ENCODE measurements around the gene MMAA. TPM values are rescaled to one million over a fixed set of nuclear protein-coding genes. Genes with fewer than 3 reads are reported as not detected.

The MMAA gene
- total and polyA plus RNA-seq, 12 donors = 4.8 to 19.9 (median 13.1) TPM

- Histone ChIP-seq H3K36me3 (replicated peaks in 1 of 2) (no peaks in the 10 kb centered on the region), H3K4me3 (no peak overlapping the region), H3K9me3 (replicated peaks in 1 of 3) (no peaks in the 10 kb centered on the region), H3K27ac (no peak overlapping the region), H3K27me3 (no peaks in the 10 kb centered on the region), H3K4me1 (replicated peaks in 1 of 2) (no peaks in the 10 kb centered on the region)
- no peak for DNase-seq
- WGBS, 4 donors = 33 to 48% (median 37%) methylated on average over 2 of the region's 2 CpGs
- intact Hi-C loops (cut with DNase I) = no loop called here
- TF ChIP-seq POLR2A (IDR thresholded peaks at IDR 0.05) (no peak), CTCF (IDR thresholded peaks at IDR 0.05) (no peak)
These were observed 75.7 kb downstream of the MMAA start for GRCh38 chr4:145694929-145695328.

GRCh38 chr4:145697332-145697731, 78.1 kb downstream of the MMAA start:
- Histone ChIP-seq H3K4me3 (no peak overlapping the region), H3K27me3 (no peaks in the 10 kb centered on the region), H3K9me3 (replicated peaks in 1 of 3) (no peaks in the 10 kb centered on the region), H3K4me1 (replicated peaks in 1 of 2) (no peaks in the 10 kb centered on the region), H3K36me3 (replicated peaks in 1 of 2) (no peaks in the 10 kb centered on the region), H3K27ac (no peak overlapping the region)
- no peak for DNase-seq
- TF ChIP-seq CTCF (IDR thresholded peaks at IDR 0.05) = no peak
- TF ChIP-seq POLR2A (IDR thresholded peaks at IDR 0.05) = no peak
- 94 to 98% (median 95%) methylated on average over 2 of the region's 2 CpGs for WGBS, 4 donors
- intact Hi-C loops (cut with DNase I) = no loop called here

GRCh38 chr4:145698507-145698906, 79.3 kb downstream of the MMAA start:
- no peaks in the 10 kb centered on the region for H3K27me3 ChIP-seq
- no peak overlapping the region for H3K4me3 ChIP-seq
- H3K4me1 ChIP-seq (replicated peaks in 1 of 2) = no peaks in the 10 kb centered on the region
- WGBS, 4 donors = 88 to 97% (median 89%) methylated on average over 2 of the region's 2 CpGs
- TF ChIP-seq CTCF (IDR thresholded peaks at IDR 0.05) (no peak), POLR2A (IDR thresholded peaks at IDR 0.05) (no peak)
- no peak for DNase-seq
- H3K27ac ChIP-seq = no peak overlapping the region
- intact Hi-C loops (cut with DNase I) = no loop called here
- H3K9me3 ChIP-seq (replicated peaks in 1 of 3) = no peaks in the 10 kb centered on the region
- no peaks in the 10 kb centered on the region for H3K36me3 ChIP-seq (replicated peaks in 1 of 2)

- intact Hi-C loops (cut with DNase I) = no loop called here
These were observed 84.8 kb downstream of the MMAA start for GRCh38 chr4:145703850-145704497.

More at GRCh38 chr4:145703850-145704497, 84.8 kb downstream of the MMAA start:
- H3K36me3 ChIP-seq (replicated peaks in 1 of 2) = no peaks in the 10 kb centered on the region
- H3K27me3 ChIP-seq = no peaks in the 10 kb centered on the region
- no peaks in the 10 kb centered on the region for H3K9me3 ChIP-seq (replicated peaks in 1 of 3)
- no peak overlapping the region for H3K27ac ChIP-seq
- 74 to 86% (median 79%) methylated on average over 4 of the region's 4 CpGs for WGBS, 4 donors
- H3K4me1 ChIP-seq (replicated peaks in 1 of 2) = no peaks in the 10 kb centered on the region
- TF ChIP-seq CTCF (IDR thresholded peaks at IDR 0.05) = no peak
- no peak for TF ChIP-seq POLR2A (IDR thresholded peaks at IDR 0.05)
- DNase-seq = no peak
- H3K4me3 ChIP-seq = no peak overlapping the region

All from adrenal gland (tissue), 12 donors.